Ovary (tissue), 9 donors: ENCODE measurements around the gene CKM. TPM values are rescaled to one million over a fixed set of nuclear protein-coding genes. Genes with fewer than 3 reads are reported as not detected.

ENCODE experiments used
- DNase-seq, 5 donors: peaks; one replicate each; pipeline ENCODE4 v3.0.0-alpha.2; 2019 to 2020
- H3K27ac ChIP-seq, 2 donors: fragments of 200-600 bp; one replicate each; pipeline versions ENCODE4 v1.5.1 to v1.8.0; 2019 to 2022
- H3K27me3 ChIP-seq: fragments of 200-600 bp; one replicate; pipeline ENCODE4 v1.8.0; 2022
- H3K36me3 ChIP-seq: fragments of 200-600 bp; sonication (generic); one replicate; pipeline ENCODE4 v1.5.1; 2019
- H3K4me1 ChIP-seq: one replicate; pipeline ENCODE4 v1.8.1; 2013; ENCODE audit warnings: mild to moderate bottlenecking, moderate library complexity; ENCODE audit not compliant: insufficient read depth
- H3K4me3 ChIP-seq: fragments of 200-600 bp; sonication (generic); one replicate; pipeline ENCODE4 v1.5.1; 2017
- H3K9me3 ChIP-seq, 2 donors: fragments of 200-600 bp in 1 of 2; sonication (generic) in 1 of 2; one replicate each; pipeline versions ENCODE4 v1.5.1 to v1.8.1; 2013 to 2019; ENCODE audit warnings: mild to moderate bottlenecking in 1 of 2, moderate library complexity in 1 of 2
- EP300 ChIP-seq: sonication (generic); formaldehyde crosslinking; IDR thresholded peaks from one replicate; pipeline ENCODE4 v1.6.1; 2017; ENCODE audit warnings: antibody characterized with exemption
- POLR2A ChIP-seq: fragments of 450-650 bp; IDR thresholded peaks from one replicate; pipeline ENCODE4 v1.6.1; 2017; ENCODE audit warnings: antibody characterized with exemption, mild to moderate bottlenecking, moderate library complexity
- WGBS, 3 donors: extraction: QIAGEN DNeasy Blood & Tissue Kit in 1 of 3; methylation state at CpG; one replicate each; pipeline versions ENCODE4 v1.1.5 to v1.1.7; 2013 to 2017; 5-methylcytosine and 5-hydroxymethylcytosine counted together
- intact Hi-C, 4 donors: fragments of 100-400 bp; cut with DNase I; formaldehyde crosslinking; loops; one replicate each; pipeline versions ENCODE4 v1.11.0 to v1.15.1; 2022 to 2023
- polyA plus RNA-seq, 2 donors: library from polyadenylated mRNA; stranded (reverse); fragments of 200-250 nt in 1 of 2; fragments of 350-450 nt in 1 of 2; fragmentation: Illumina TruSeq in 1 of 2; extraction: RNeasy Lipid Tissue Mini Kit (QIAGEN cat#74804) in 1 of 2; gene quantifications; one replicate each; pipeline ENCODE4 v1.2.3, GENCODE V29; 2013 to 2014
- total RNA-seq, 7 donors: library from RNA; depleted of rRNA in 2 of 7; stranded (reverse); fragments of >200 nt in 2 of 7; fragmentation: NEBNext Ultra II Directional in 3 of 7; extraction: Animal tissue kit (Norgen Biotek cat#: 25700) in 3 of 7; gene quantifications; one replicate each; pipeline versions ENCODE4 v1.1.0 to v1.2.4, GENCODE V29; 2016 to 2023
- TF ChIP-seq, protein P1 (sequence below), 3 donors: fragments of 450-650 bp in 2 of 3; fragments of 200-600 bp in 1 of 3; IDR thresholded peaks; one replicate each; pipeline versions ENCODE4 v1.5.1 to v1.8.0; 2016 to 2022; ENCODE audit warnings: antibody characterized with exemption in 3 of 3, mild to moderate bottlenecking in 1 of 3
- donor health status: DM: no; HTN: no; CAD: no; lungs with moderate emphysema.
- donor health status: DM: no; HTN: no; CAD: no.
- donor health status: Bipolar disorder and iron deficiency.
- donor health status: DM: yes; HTN: yes; CAD: no.
- donor health status: DM: no; HTN: no; CAD: no.
- donor health status: DM: yes; HTN: yes; CAD: no.

The CKM gene
- total and polyA plus RNA-seq, 9 donors: 0.10 to 0.85 (median 0.55) TPM; not detected in 4

DNA sequence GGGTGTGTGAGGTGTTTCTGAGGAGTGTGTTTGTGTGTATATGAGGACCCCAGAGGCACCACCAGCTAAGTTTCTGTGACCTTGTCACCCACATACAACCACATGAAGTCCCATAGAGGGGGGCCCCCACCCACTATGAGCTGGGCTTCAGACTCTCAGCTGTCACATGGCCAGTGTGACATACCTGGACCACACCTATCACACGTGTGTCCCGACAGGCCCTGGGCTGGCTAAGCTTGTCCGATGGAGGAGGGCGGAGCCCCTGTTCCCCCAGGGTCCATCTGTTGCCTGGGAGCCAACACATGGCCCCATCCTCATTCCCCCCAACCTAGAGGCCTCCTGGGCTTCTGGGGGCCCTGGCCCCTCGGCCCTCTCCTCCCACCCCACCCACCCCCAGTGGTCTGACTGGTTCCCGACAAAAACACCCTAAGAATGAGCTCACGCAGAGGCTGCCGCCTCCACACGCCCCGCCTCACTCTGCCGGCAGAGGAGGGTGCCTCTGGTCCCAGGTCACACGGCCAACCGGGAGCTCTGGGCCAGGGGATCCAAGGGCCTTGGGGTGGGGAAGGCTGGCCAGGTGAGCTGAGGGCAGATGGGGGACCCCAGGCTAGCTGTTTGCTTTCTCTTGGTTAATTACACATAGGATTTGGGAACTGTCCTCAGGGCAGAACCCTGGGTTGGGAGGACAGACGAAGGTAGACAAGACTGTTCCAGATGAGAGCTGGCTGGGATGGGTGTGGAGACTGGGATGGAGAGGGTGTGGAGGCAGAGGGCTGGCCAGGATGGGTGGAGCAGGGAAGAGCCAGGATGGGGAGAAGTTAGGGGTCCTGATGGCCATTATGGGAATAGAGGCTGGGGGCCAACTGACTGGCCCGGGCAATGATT lies 22.2 kb upstream of the CKM start:
- Histone ChIP-seq H3K9me3 (no peaks in the 10 kb centered on the region), H3K4me3 (no peak overlapping the region), H3K27me3 (peaks cover 2% of the 10 kb centered on the region), H3K36me3 (no peaks in the 10 kb centered on the region), H3K27ac (no peak overlapping the region), H3K4me1 (no peaks in the 10 kb centered on the region)
- TF ChIP-seq EP300: no peak
- no peak for TF ChIP-seq POLR2A
- TF ChIP-seq, protein P1, sequence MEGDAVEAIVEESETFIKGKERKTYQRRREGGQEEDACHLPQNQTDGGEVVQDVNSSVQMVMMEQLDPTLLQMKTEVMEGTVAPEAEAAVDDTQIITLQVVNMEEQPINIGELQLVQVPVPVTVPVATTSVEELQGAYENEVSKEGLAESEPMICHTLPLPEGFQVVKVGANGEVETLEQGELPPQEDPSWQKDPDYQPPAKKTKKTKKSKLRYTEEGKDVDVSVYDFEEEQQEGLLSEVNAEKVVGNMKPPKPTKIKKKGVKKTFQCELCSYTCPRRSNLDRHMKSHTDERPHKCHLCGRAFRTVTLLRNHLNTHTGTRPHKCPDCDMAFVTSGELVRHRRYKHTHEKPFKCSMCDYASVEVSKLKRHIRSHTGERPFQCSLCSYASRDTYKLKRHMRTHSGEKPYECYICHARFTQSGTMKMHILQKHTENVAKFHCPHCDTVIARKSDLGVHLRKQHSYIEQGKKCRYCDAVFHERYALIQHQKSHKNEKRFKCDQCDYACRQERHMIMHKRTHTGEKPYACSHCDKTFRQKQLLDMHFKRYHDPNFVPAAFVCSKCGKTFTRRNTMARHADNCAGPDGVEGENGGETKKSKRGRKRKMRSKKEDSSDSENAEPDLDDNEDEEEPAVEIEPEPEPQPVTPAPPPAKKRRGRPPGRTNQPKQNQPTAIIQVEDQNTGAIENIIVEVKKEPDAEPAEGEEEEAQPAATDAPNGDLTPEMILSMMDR (IDR thresholded peaks at IDR 0.05): no peak
- no peak for DNase-seq
- intact Hi-C loops: no loop called here
- 42 to 48% (median 46%) methylated on average over 14 to 15 of the region's 15 CpGs for WGBS, 3 donors

DNA sequence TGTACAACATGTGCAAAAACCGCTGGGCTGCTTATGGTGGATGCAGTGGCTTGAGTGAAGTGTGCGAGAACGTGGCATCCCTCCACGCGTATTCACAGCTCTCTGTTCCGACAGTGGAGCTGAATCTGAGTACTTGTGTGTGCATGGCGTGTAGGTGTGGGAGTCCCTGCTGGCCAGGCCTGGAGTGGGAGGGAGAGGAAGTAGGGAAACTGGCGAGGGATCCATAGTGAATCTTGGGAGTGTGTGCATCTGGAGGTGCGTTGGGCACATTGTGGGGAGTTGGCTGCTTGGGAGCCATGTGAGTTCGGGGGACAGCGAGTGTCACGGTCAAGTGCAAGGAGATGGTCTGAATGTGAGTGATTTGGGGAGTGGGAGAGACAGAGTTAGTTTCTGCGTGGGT lies 20.2 kb upstream of the CKM start:
- peaks cover 2% of the 10 kb centered on the region for H3K27me3 ChIP-seq
- intact Hi-C loops: no loop called here
- 56 to 60% (median 60%) methylated on average over 13 of the region's 13 CpGs for WGBS, 3 donors

DNA sequence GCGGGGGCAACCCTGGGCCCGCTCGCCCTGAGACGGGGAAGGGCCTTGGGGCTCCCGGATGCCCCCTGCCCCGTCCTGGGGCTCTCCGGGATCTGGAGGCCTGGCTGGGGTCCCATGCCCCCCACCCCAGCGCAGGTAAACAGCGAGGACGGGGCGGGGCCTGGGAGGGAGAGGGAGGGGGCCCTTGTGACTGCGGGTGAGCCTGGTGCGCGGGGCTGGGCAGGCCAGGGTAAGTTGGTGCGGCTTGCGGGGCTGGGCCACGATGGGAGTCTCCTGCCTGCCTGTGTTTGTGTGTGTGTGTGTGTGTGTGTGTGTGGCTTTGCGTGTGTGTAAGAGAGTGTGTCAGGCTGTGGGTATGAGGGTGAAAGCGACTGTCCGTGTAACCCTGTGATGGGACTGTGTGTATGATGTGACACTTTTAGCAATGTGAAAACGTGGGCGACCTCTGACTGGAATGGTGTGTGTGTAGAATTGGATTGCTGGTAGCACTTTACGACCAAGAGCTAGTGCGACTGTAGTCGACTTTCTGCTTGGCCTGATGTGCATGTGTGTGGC lies 18.3 kb upstream of the CKM start:
- 10 to 13% (median 13%) methylated on average over 19 to 25 of the region's 25 CpGs for WGBS, 3 donors
- TF ChIP-seq POLR2A (no peak), EP300 (no peak)
- TF ChIP-seq, protein P1 (IDR thresholded peaks at IDR 0.05): no peak
- no peak for DNase-seq
- no peaks in the 10 kb centered on the region for H3K27me3 ChIP-seq
- H3K9me3 ChIP-seq: no peaks in the 10 kb centered on the region
- H3K4me1 ChIP-seq: no peaks in the 10 kb centered on the region
- H3K36me3 ChIP-seq: no peaks in the 10 kb centered on the region
- H3K27ac ChIP-seq: no peak overlapping the region
- no peak overlapping the region for H3K4me3 ChIP-seq
- intact Hi-C loops: no loop called here

More for the DNA sequence above, 20.2 kb upstream of the CKM start:
- TF ChIP-seq EP300 (no peak), POLR2A (no peak)
- TF ChIP-seq, protein P1 (IDR thresholded peaks at IDR 0.05): no peak
- no peak overlapping the region for H3K4me3 ChIP-seq
- H3K36me3 ChIP-seq: no peaks in the 10 kb centered on the region
- H3K4me1 ChIP-seq: no peaks in the 10 kb centered on the region
- DNase-seq: no peak
- H3K9me3 ChIP-seq: no peaks in the 10 kb centered on the region
- H3K27ac ChIP-seq: no peak overlapping the region

DNA sequence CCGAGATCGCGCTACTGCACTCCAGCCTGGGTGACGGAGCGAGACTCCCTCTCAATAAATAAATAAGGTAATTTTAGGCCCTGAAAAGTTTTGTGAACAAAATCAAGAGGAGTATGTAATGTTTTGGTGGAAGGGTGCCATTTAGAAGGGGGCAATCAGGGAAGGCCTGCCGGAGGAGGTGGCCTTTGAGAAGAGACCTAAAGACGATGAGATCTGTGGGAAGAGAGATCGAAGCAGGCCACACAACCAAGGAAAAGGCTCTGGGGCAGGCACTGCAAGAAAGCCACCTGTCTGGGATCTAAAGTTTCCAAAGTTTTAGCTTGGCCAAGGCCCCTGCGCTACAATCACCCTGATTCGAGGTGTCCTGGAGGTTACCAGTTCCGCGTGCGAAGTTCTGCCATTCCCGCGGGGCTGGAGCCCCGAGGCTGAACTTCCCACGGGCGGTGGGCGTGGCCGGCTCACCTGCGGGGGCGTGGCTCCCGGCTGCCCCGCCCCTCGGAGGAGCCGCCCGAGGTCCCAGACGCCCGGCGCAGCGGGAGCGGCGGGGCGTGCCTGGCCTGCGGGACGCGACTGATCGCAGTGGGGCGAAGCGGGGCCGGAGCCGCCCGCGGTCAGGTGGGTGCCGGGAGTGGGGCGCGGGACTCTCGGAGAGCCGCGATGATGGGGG lies 17.7 kb upstream of the CKM start, which contains the start of gene KLC3:
Gene KLC3 (plus strand): TSS at position 519 of the 667 bp plus-strand sequence. CDS start 4,792 bp downstream, outside the sequence.
- intact Hi-C loops: no loop called here
- Histone ChIP-seq H3K27me3 (no peaks in the 10 kb centered on the region), H3K27ac (no peak within 1 kb of the TSS), H3K4me1 (no peaks in the 10 kb centered on the region), H3K9me3 (no peaks in the 10 kb centered on the region), H3K36me3 (no peaks in the 10 kb centered on the region), H3K4me3 (no peak within 1 kb of the TSS)
- no peak for TF ChIP-seq POLR2A
- TF ChIP-seq, protein P1 (IDR thresholded peaks at IDR 0.05): no peak
- TF ChIP-seq EP300: no peak
- DNase-seq: no peak
- WGBS, 3 donors: 9 to 14% (median 12%) methylated on average over 33 to 50 of the region's 50 CpGs
